GM21423 (cell line): ENCODE results near the gene DCDC2C.

Experiments
- ATAC-seq: cut with Tn5 transposase; IDR thresholded peaks from one replicate; pipeline ENCODE4 v1.9.1; 2021; ENCODE audit warnings: mild to moderate bottlenecking, moderate library complexity; ENCODE audit not compliant: unreplicated experiment

DCDC2C gene

GRCh38 chr2:3708576-3708975 is 5.2 kb downstream of the DCDC2C start:
- ATAC-seq, result no peak

GRCh38 chr2:3709225-3709624 is 5.8 kb downstream of the DCDC2C start:
- no peak for ATAC-seq

DNA sequence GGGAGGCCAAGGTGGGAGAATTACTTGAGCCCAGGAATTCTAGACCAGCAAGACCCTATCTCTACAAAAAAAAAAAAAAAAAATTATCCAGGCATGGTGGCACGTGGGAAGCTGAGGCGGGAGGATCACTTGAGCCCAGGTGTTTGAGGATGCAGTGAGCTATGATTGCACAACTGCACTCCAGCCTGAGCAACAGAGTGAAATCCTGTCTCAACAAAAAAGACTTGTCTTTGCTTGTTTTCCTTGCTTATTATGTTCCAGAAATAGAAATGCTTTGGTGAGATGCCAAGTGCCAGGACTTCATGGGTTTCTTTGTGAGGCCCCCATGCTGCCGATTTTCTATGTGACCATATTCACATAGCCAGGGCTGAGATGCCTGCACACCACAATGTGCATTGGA is 9.0 kb downstream of the DCDC2C start:
- ATAC-seq, result no peak

GRCh38 chr2:3712831-3713503 is 9.6 kb downstream of the DCDC2C start:
- ATAC-seq, result no peak

DNA sequence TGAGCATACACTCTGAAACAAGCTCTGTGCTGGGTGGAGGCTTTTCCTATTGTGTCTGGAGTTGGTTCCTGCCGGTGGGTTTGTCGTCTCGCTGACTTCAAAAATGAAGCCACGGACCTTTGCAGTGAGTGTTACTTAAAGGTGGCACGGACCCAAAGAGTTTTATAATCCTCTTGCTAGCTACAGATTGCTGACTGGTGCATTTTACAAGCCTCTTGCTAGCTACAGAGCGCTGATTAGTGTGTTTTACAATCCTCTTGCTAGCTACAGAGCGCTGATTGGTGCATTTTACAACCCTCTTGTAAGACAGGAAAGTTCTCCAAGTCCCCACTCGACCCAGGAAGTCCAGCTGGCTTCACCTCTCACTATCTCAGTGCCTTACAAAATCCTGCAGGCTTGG is 15.3 kb downstream of the DCDC2C start:
- no peak for ATAC-seq

- no peak for ATAC-seq
These were observed 21.6 kb downstream of the DCDC2C start for GRCh38 chr2:3725002-3725401.

DNA sequence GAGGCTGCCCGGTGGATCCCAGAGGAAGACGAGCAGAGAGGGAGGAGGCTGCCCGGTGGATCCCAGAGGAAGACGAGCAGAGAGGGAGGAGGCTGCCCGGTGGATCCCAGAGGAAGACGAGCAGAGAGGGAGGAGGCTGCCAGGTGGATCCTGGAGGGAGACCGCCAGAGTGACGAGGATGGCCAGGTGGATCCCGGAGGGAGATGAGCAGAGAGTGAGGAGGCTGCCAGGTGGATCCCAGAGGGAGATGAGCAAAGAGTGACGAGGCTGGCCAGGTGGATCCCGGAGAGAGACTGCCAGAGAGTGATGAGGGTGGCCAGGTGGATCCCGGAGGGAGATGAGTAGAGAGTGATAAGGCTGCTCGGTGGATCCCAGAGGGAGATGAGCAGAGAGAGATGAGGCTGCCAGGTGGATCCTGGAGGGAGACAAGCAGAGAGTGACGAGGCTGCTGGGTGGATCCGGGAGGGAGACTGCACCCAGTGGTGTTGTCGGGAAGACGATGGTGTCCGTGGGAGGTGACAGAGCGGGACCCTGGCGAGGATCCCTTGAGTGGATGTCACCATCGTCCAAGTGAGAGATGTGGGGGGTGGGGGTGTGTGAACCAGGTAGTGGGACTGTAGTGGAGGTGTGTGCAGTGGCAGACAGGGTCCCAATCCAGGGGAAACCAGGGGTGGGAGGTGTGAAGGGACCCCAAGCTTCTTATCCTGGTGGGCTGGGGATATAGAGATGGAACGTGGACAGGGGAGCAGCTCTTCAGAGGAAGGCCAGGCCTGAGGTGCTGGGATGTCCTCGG is 22.3 kb downstream of the DCDC2C start:
- no peak for ATAC-seq

DNA sequence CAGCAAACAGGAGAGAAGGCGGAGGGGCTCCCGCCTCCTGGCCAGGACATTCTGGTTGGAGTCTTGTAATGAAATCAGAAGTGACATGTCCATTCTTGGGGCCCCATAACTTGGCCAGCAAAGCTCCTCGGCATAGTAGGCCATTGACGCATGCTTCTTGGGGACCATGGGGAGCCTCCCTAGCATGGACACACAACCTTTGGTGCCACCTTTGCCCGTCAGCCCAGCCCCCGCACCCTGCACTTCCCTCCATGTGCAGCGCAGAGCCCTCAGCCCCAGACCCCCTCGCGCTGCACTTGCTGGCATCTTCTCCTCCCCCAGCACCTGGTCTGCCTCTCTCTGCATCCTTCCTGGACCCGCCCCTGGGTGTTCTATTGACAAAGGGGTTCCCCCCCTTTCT is 23.1 kb downstream of the DCDC2C start:
- no peak for ATAC-seq

GRCh38 chr2:3727397-3728045 is 24.1 kb downstream of the DCDC2C start:
- ATAC-seq, result no peak

DNA sequence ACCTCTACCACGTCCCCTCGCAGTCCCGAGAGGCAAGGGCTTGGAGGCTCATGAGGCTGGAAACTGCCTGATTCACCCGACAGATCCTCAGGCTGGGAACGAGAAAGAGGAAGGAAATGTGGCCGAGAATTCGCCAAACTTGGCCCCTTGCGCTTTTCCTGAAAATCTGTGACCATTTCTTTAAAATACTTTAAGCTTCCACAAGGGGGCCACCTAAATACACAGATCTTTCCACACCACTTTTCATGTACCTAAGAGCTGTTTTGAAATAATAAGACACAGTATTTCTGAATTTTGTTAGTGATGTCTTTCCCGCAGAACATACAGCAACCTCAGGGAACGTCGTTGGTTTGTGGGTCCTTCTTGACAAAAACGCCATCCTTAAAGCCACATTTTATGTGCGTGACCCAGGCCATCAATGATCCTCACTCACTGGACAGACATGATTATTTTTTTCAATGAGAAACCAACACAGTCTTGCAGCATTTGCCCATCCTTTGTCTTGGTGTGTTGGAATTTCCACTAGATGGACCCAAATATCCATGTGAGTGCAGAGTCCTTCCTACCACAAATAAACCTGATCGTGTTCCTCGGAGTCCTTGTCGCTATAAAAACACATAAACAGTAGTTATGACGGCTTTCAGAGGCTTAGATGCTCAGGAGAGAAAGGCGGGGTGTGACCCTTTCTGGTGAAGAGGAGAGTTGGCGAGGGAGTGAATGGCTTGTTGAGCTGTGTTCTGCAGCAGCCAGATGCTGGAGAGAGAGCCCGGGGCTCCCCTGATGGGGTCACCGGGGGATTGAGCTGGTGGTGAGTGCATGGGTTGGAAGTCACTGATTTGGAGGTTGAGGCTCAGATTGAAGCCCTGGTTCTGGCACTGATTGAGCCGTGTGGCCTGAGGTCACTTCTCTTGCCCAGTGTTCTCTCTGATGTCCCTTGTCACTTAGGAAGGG is 25.0 kb downstream of the DCDC2C start:
- no peak for ATAC-seq

GRCh38 chr2:3729055-3729448 is 25.7 kb downstream of the DCDC2C start:
- ATAC-seq, result no peak

DNA sequence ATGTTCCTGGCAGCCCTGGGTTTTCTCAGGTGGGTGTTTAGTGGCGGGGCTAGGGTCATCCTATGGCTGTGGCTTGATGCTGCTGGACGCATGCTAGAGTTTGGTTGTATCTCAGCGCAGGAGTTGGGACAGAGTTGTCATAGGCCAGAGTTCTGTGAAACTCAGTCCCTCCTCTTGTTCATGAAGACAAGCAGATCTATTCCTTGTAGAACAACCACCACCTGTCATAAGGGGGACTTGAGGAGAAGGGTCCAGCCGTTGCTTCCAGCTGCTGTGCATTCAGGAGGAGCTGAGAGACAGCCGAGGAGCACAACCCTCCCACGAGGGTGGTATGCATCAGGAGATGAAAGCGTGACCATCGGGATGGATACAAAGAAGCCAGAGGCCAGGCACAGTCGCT is 26.4 kb downstream of the DCDC2C start:
- no peak for ATAC-seq

GRCh38 chr2:3730646-3731045 is 27.3 kb downstream of the DCDC2C start:
- ATAC-seq, result no peak

DNA sequence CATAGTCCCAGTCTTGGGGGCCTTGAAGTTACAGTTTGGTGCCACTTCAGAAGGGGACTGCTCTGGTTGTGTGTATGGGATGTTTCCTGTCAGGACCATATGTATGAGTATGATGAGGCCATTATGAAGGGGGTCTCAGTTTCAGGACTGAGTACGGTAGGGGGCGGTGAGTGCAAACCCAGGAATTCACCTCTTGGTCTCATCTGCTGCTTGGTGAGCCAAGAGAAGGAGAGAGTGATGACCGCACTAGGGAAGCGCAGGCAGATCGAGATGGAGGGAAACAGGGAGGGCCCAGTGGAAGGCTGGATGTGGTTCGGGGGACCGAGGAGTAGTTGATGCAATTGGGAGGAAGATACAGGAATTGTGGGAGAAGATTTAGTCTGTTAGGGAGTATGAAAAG is 28.5 kb downstream of the DCDC2C start:
- ATAC-seq, result no peak

- ATAC-seq, result no peak
These were observed 32.7 kb downstream of the DCDC2C start for GRCh38 chr2:3736112-3736511.

DNA sequence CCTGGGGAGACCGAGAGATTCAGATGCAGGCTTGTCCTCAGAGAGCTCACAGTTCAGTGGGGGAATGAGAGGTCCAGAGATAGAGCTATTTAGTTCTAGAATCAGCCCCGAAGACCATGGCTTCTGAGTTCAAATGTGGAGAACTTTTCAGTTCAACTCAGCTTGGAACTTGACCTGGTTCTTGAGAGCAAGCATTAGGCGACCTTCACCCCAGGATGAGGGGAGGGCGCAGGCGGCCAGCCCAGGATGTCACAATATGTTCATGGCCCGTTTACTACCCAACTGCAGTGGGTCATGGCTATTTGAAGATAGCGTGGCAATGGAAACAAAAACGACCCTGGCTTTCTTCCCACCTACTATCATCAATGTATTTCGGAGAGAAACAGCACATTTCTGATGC is 33.8 kb downstream of the DCDC2C start:
- no peak for ATAC-seq

- no peak for ATAC-seq
These were observed 35.1 kb downstream of the DCDC2C start for GRCh38 chr2:3738454-3738853.

DNA sequence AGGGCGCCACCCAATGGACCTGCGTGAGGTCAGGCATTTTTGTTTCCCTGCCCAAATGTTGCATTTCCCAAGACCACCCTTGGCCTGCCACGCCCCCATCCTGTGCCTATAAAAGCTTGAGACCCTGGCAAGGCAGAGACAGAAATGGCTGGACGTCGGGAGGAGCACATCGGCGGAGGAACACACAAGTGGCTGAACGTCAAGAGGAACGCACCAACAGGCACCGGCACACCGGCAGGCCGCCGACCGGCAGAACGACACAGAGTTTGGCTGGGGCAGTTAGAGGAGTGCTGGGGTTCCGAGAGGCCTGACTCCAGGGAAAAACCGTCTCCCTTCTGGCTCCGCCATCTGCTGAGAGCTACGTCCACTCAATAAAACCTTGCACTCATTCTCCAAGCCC is 35.9 kb downstream of the DCDC2C start:
- ATAC-seq, result no peak

GRCh38 chr2:3741396-3741795 is 38.0 kb downstream of the DCDC2C start:
- ATAC-seq, result no peak

GRCh38 chr2:3741867-3742602 is 38.7 kb downstream of the DCDC2C start:
- no peak for ATAC-seq
